PC-9 (cell line): ENCODE results near the gene EBF4. TPM values are rescaled to one million over a fixed set of nuclear protein-coding genes. Genes with fewer than 3 reads are reported as not detected.

Experiments used
- BruUV-seq: library from RNA; stranded (reverse); fragments of 400-500 nt; replicated peaks from 2 replicates; lab custom pipeline; 2021; lab: Mats Ljungman, UMichigan
- CTCF ChIA-PET: fragments of 300-600 bp; sonication (Branson Sonifier 250); formaldehyde crosslinking; loops from one replicate; lab custom pipeline; 2022; ENCODE audit warnings: antibody characterized with exemption; lab: Charles Lee
- POLR2A ChIA-PET: fragments of 300-600 bp; sonication (Branson Sonifier 250); formaldehyde crosslinking; loops from one replicate; lab custom pipeline; 2022; ENCODE audit warnings: antibody characterized with exemption; ENCODE audit not compliant: unreplicated experiment; lab: Charles Lee
- DNase-seq, 2 experiments: peaks; one replicate each; pipeline versions ENCODE4 v3.0.0 to v3.0.0-alpha.2; 2015 to 2022; ENCODE audit warnings: mixed read lengths in 1 of 2
- H2AFZ ChIP-seq: fragments of 200-600 bp; sonication (generic); 2 replicates; pipeline ENCODE4 v1.8.1; 2017; ENCODE audit warnings: antibody characterized with exemption
- H3F3A ChIP-seq: fragments of 200-600 bp; sonication (generic); 2 replicates; pipeline ENCODE4 v1.8.1; 2017; ENCODE audit warnings: antibody characterized with exemption, mild to moderate bottlenecking, low read depth; ENCODE audit not compliant: insufficient read depth
- H3K27ac ChIP-seq: fragments of 200-600 bp; sonication (generic); 2 replicates; pipeline ENCODE4 v1.6.1; 2016; ENCODE audit warnings: mixed run types
- H3K27me3 ChIP-seq: fragments of 200-600 bp; sonication (generic); 2 replicates; pipeline ENCODE4 v1.6.1; 2016; ENCODE audit warnings: low read depth, mixed run types; ENCODE audit not compliant: insufficient read depth
- H3K36me3 ChIP-seq: fragments of 200-600 bp; sonication (generic); 2 replicates; pipeline ENCODE4 v1.6.1; 2016; ENCODE audit warnings: low read depth, mixed run types
- H3K4me1 ChIP-seq: fragments of 200-600 bp; sonication (generic); replicated peaks from 2 replicates; pipeline ENCODE4 v1.6.1; 2016; ENCODE audit warnings: mixed run types; ENCODE audit not compliant: insufficient read depth
- H3K4me2 ChIP-seq: fragments of 200-600 bp; sonication (generic); 2 replicates; pipeline ENCODE4 v1.6.1; 2017; ENCODE audit warnings: mixed run types
- H3K4me3 ChIP-seq: fragments of 200-600 bp; sonication (generic); 2 replicates; pipeline ENCODE4 v1.6.1; 2016; ENCODE audit warnings: mixed run types
- H3K79me2 ChIP-seq: fragments of 200-600 bp; sonication (generic); 2 replicates; pipeline ENCODE4 v1.6.1; 2017; ENCODE audit warnings: low read depth, mixed run types
- H3K9me2 ChIP-seq: fragments of 200-600 bp; sonication (generic); 2 replicates; pipeline ENCODE4 v1.8.1; 2017; ENCODE audit warnings: mild to moderate bottlenecking; ENCODE audit not compliant: insufficient read depth
- H3K9me3 ChIP-seq: fragments of 200-600 bp; sonication (generic); 2 replicates; pipeline ENCODE4 v1.8.1; 2016; ENCODE audit warnings: low read depth; ENCODE audit not compliant: insufficient read depth
- H4K20me1 ChIP-seq: fragments of 200-600 bp; sonication (generic); 2 replicates; pipeline ENCODE4 v1.8.1; 2017; ENCODE audit not compliant: insufficient read depth
- EZH2 ChIP-seq: fragments of 200-600 bp; sonication (generic); IDR thresholded peaks from 2 replicates; pipeline ENCODE4 v1.8.0; 2017; ENCODE audit warnings: antibody characterized with exemption, low read depth
- intact Hi-C: fragments of 100-400 bp; cut with micrococcal nuclease; formaldehyde crosslinking; loops from one replicate; pipeline ENCODE4 v1.10.0; 2022; ENCODE audit not compliant: unreplicated experiment
- total RNA-seq: library from RNA; stranded (reverse); gene quantifications from 2 replicates; pipeline ENCODE4 v1.2.3, GENCODE V29; 2021
- TF ChIP-seq, protein P1 (sequence below): fragments of 200-600 bp; sonication (generic); conservative IDR thresholded peaks from 2 replicates; pipeline ENCODE4 v1.6.1; 2017; ENCODE audit warnings: mixed run types, antibody characterized with exemption, mild to moderate bottlenecking, moderate library complexity

Gene EBF4
- total RNA-seq, 1 experiment from 2014 or later = 5.1 TPM

- Histone ChIP-seq H3F3A (no peaks in the 10 kb centered on the region), H3K4me3 (no peak overlapping the region), H3K36me3 (no peaks in the 10 kb centered on the region), H2AFZ (no peak overlapping the region), H3K4me1 (no peaks in the 10 kb centered on the region), H3K9me2 (no peaks in the 10 kb centered on the region), H3K27ac (no peak overlapping the region), H3K9me3 (no peaks in the 10 kb centered on the region), H4K20me1 (no peaks in the 10 kb centered on the region), H3K4me2 (no peak overlapping the region), H3K79me2 (no peaks in the 10 kb centered on the region), H3K27me3 (peaks cover 16% of the 10 kb centered on the region)
- DNase-seq = no peak
- POLR2A ChIA-PET = no interaction called here
- TF ChIP-seq, protein P1, sequence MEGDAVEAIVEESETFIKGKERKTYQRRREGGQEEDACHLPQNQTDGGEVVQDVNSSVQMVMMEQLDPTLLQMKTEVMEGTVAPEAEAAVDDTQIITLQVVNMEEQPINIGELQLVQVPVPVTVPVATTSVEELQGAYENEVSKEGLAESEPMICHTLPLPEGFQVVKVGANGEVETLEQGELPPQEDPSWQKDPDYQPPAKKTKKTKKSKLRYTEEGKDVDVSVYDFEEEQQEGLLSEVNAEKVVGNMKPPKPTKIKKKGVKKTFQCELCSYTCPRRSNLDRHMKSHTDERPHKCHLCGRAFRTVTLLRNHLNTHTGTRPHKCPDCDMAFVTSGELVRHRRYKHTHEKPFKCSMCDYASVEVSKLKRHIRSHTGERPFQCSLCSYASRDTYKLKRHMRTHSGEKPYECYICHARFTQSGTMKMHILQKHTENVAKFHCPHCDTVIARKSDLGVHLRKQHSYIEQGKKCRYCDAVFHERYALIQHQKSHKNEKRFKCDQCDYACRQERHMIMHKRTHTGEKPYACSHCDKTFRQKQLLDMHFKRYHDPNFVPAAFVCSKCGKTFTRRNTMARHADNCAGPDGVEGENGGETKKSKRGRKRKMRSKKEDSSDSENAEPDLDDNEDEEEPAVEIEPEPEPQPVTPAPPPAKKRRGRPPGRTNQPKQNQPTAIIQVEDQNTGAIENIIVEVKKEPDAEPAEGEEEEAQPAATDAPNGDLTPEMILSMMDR = no peak
- no peak for TF ChIP-seq EZH2
- CTCF ChIA-PET = no interaction called here
- no TSS peak for BruUV-seq
- intact Hi-C loops = loop anchor here (10.0 kb wide), 1 partner anchor 557 kb away; no protein-coding TSS in a partner anchor
Observed at GRCh38 chr20:2757969-2758368, 65.4 kb downstream of the EBF4 start.

- ChIA-PET CTCF (no interaction called here), POLR2A (no interaction called here)
Observed at GRCh38 chr20:2759143-2759542, 66.6 kb downstream of the EBF4 start.

GRCh38 chr20:2759603-2760296 lies 67.2 kb downstream of the EBF4 start:
- CTCF ChIA-PET = no interaction called here
- Histone ChIP-seq H3K27me3 (peaks cover 4% of the 10 kb centered on the region; the same call in 1 of the 2 replicates), H3F3A (no peaks in the 10 kb centered on the region), H3K36me3 (no peaks in the 10 kb centered on the region), H3K27ac (no peak overlapping the region), H3K9me3 (no peaks in the 10 kb centered on the region), H4K20me1 (no peaks in the 10 kb centered on the region), H3K79me2 (no peaks in the 10 kb centered on the region), H2AFZ (no peak overlapping the region), H3K9me2 (no peaks in the 10 kb centered on the region), H3K4me1 (no peaks in the 10 kb centered on the region), H3K4me2 (no peak overlapping the region), H3K4me3 (no peak overlapping the region)
- intact Hi-C loops = loop anchor here (10.0 kb wide), 1 partner anchor 555 kb away; no protein-coding TSS in a partner anchor
- DNase-seq = no peak
- POLR2A ChIA-PET = no interaction called here
- TF ChIP-seq, protein P1 = no peak
- TF ChIP-seq EZH2 = no peak
- BruUV-seq = no TSS peak

More at GRCh38 chr20:2759143-2759542, 66.6 kb downstream of the EBF4 start:
- intact Hi-C loops = loop anchor here (10.0 kb wide), 1 partner anchor 556 kb away; no protein-coding TSS in a partner anchor
- Histone ChIP-seq H2AFZ (no peak overlapping the region), H3K27me3 (peaks cover 5% of the 10 kb centered on the region), H3K36me3 (no peaks in the 10 kb centered on the region), H4K20me1 (no peaks in the 10 kb centered on the region), H3K4me2 (no peak overlapping the region), H3K79me2 (no peaks in the 10 kb centered on the region), H3K4me1 (no peaks in the 10 kb centered on the region), H3K27ac (no peak overlapping the region), H3K9me3 (no peaks in the 10 kb centered on the region), H3K4me3 (no peak overlapping the region), H3F3A (no peaks in the 10 kb centered on the region), H3K9me2 (no peaks in the 10 kb centered on the region)
- DNase-seq = no peak
- TF ChIP-seq, protein P1 = no peak
- TF ChIP-seq EZH2 = no peak
- no TSS peak for BruUV-seq
